Lower lobe of right lung (tissue), 2 donors: ENCODE results near the gene CYP24A1. TPM values are rescaled to one million over a fixed set of nuclear protein-coding genes. Genes with fewer than 3 reads are reported as not detected.

ENCODE experiments used
- ATAC-seq, 2 donors: fragments of 200-7000 bp; cut with Tn5 transposase; one replicate each; pipeline ENCODE4 v1.9.1; 2020 to 2022; ENCODE audit warnings: mild to moderate bottlenecking in 2 of 2, moderate library complexity in 2 of 2
- DNase-seq: peaks from one replicate; pipeline ENCODE4 v3.0.0-alpha.2; 2020
- H3K27ac ChIP-seq: fragments of 200-600 bp; one replicate; pipeline ENCODE4 v1.8.0; 2022
- H3K27me3 ChIP-seq: fragments of 200-600 bp; one replicate; pipeline ENCODE4 v1.8.0; 2022; ENCODE audit warnings: low read depth
- H3K36me3 ChIP-seq: fragments of 200-600 bp; one replicate; pipeline ENCODE4 v1.8.0; 2022; ENCODE audit warnings: mild to moderate bottlenecking
- H3K4me1 ChIP-seq: fragments of 200-600 bp; one replicate; pipeline ENCODE4 v1.8.0; 2022
- H3K4me3 ChIP-seq: fragments of 200-600 bp; one replicate; pipeline ENCODE4 v1.8.0; 2022; ENCODE audit warnings: mild to moderate bottlenecking
- H3K9me3 ChIP-seq: fragments of 200-600 bp; one replicate; pipeline ENCODE4 v1.8.0; 2022
- CTCF ChIP-seq: fragments of 200-600 bp; IDR thresholded peaks from one replicate; pipeline ENCODE4 v1.8.0; 2022; ENCODE audit warnings: antibody characterized with exemption, mild to moderate bottlenecking
- intact Hi-C: fragments of 100-400 bp; cut with DNase I; formaldehyde crosslinking; loops from one replicate; pipeline ENCODE4 v1.11.0; 2022
- total RNA-seq: library from RNA; stranded (reverse); fragmentation: NEBNext Ultra II Directional; extraction: Animal tissue kit (Norgen Biotek cat#: 25700); gene quantifications from one replicate; pipeline ENCODE4 v1.2.1, GENCODE V29; 2021
- donor health status: DM: no; HTN: yes; CAD: no; lungs with severe emphysema.

CYP24A1 gene
- total RNA-seq, 1 donor from 2014 or later: 0.21 TPM

- Histone ChIP-seq H3K36me3 (no peaks in the 10 kb centered on the region), H3K27me3 (peaks cover 66% of the 10 kb centered on the region), H3K4me1 (peaks cover 6% of the 10 kb centered on the region), H3K27ac (no peak overlapping the region), H3K4me3 (no peak overlapping the region), H3K9me3 (no peaks in the 10 kb centered on the region)
- DNase-seq (no peak), ATAC-seq (no peak)
- intact Hi-C loops: no loop called here
- no peak for TF ChIP-seq CTCF
Measured at GRCh38 chr20:54167909-54168872, 5.6 kb downstream of the CYP24A1 start.

GRCh38 chr20:54166987-54167662 is 6.7 kb downstream of the CYP24A1 start:
- Histone ChIP-seq H3K36me3 (no peaks in the 10 kb centered on the region), H3K9me3 (no peaks in the 10 kb centered on the region), H3K27ac (no peak overlapping the region), H3K27me3 (peaks cover 55% of the 10 kb centered on the region), H3K4me1 (no peaks in the 10 kb centered on the region), H3K4me3 (no peak overlapping the region)
- no peak for ATAC-seq
- DNase-seq: no peak
- TF ChIP-seq CTCF: no peak
- intact Hi-C loops: no loop called here

- peaks cover 42% of the 10 kb centered on the region for H3K27me3 ChIP-seq
- intact Hi-C loops: no loop called here
- no peaks in the 10 kb centered on the region for H3K4me1 ChIP-seq
- no peak overlapping the region for H3K27ac ChIP-seq
- no peak for TF ChIP-seq CTCF
- ATAC-seq (no peak), DNase-seq (no peak)
- no peak overlapping the region for H3K4me3 ChIP-seq
- no peaks in the 10 kb centered on the region for H3K9me3 ChIP-seq
- no peaks in the 10 kb centered on the region for H3K36me3 ChIP-seq
Measured at GRCh38 chr20:54165803-54166202, 8.0 kb downstream of the CYP24A1 start.

GRCh38 chr20:54165014-54165413 is 8.8 kb downstream of the CYP24A1 start:
- no peak overlapping the region for H3K27ac ChIP-seq
- DNase-seq (no peak), ATAC-seq (no peak)
- no peaks in the 10 kb centered on the region for H3K36me3 ChIP-seq
- no peak overlapping the region for H3K4me3 ChIP-seq
- no peak for TF ChIP-seq CTCF
- no peaks in the 10 kb centered on the region for H3K9me3 ChIP-seq
- intact Hi-C loops: no loop called here
- H3K4me1 ChIP-seq: no peaks in the 10 kb centered on the region
- H3K27me3 ChIP-seq: peaks cover 34% of the 10 kb centered on the region

- Histone ChIP-seq H3K27ac (no peak overlapping the region), H3K4me3 (no peak overlapping the region), H3K9me3 (no peaks in the 10 kb centered on the region), H3K4me1 (no peaks in the 10 kb centered on the region), H3K36me3 (no peaks in the 10 kb centered on the region), H3K27me3 (peaks cover 24% of the 10 kb centered on the region)
- intact Hi-C loops: no loop called here
- ATAC-seq (no peak), DNase-seq (no peak)
- TF ChIP-seq CTCF: no peak
Measured at GRCh38 chr20:54163402-54163801, 10.4 kb downstream of the CYP24A1 start.
